Measurements from ENCODE around the gene AQP3.

The AQP3 gene

GRCh38 chr9:33416996-33417395, 30.4 kb downstream of the AQP3 start:
- TF ChIP-seq SIN3A (IDR thresholded peaks at IDR 0.05; ENCODE audit: borderline replicate concordance, insufficient read depth, low read length) (no peak), TAF1 (IDR thresholded peaks at IDR 0.05; ENCODE audit: borderline replicate concordance, insufficient read depth, low read length) (no peak), POLR2AphosphoS5 (IDR thresholded peaks at IDR 0.05; ENCODE audit: low read depth, low read length) (no peak)

GRCh38 chr9:33415501-33416038, 31.8 kb downstream of the AQP3 start:
- TF ChIP-seq SIN3A (IDR thresholded peaks at IDR 0.05; ENCODE audit: borderline replicate concordance, insufficient read depth, low read length) = no peak
- no peak for TF ChIP-seq TAF1 (IDR thresholded peaks at IDR 0.05; ENCODE audit: borderline replicate concordance, insufficient read depth, low read length)
- TF ChIP-seq REST (IDR thresholded peaks at IDR 0.05; ENCODE audit: insufficient read depth in 1 of 2, low read depth in 2 of 2, low read length in 2 of 2) = no peak
- TF ChIP-seq POLR2AphosphoS5 (IDR thresholded peaks at IDR 0.05; ENCODE audit: low read depth, low read length) = no peak
- no peak for TF ChIP-seq FOXP2 (optimal IDR thresholded peaks at IDR 0.05; ENCODE audit: borderline replicate concordance, extremely low read depth, extremely low read length, insufficient read depth)

GRCh38 chr9:33414889-33415500, 32.4 kb downstream of the AQP3 start:
- TF ChIP-seq REST (IDR thresholded peaks at IDR 0.05; ENCODE audit: insufficient read depth in 1 of 2, low read depth in 2 of 2, low read length in 2 of 2) (no peak), FOXP2 (optimal IDR thresholded peaks at IDR 0.05; ENCODE audit: borderline replicate concordance, extremely low read depth, extremely low read length, insufficient read depth) (no peak), TAF1 (IDR thresholded peaks at IDR 0.05; ENCODE audit: borderline replicate concordance, insufficient read depth, low read length) (no peak), SIN3A (IDR thresholded peaks at IDR 0.05; ENCODE audit: borderline replicate concordance, insufficient read depth, low read length) (no peak), POLR2AphosphoS5 (IDR thresholded peaks at IDR 0.05; ENCODE audit: low read depth, low read length) (no peak)

- TF ChIP-seq POLR2AphosphoS5 (IDR thresholded peaks at IDR 0.05; ENCODE audit: low read depth, low read length) = no peak
- TF ChIP-seq SIN3A (IDR thresholded peaks at IDR 0.05; ENCODE audit: borderline replicate concordance, insufficient read depth, low read length) = no peak
- TF ChIP-seq REST (IDR thresholded peaks at IDR 0.05; ENCODE audit: insufficient read depth in 1 of 2, low read depth in 2 of 2, low read length in 2 of 2) = no peak
Measured at GRCh38 chr9:33414268-33414667, 33.1 kb downstream of the AQP3 start.

GRCh38 chr9:33408087-33408486, 39.3 kb downstream of the AQP3 start:
- TF ChIP-seq FOXP2 (optimal IDR thresholded peaks at IDR 0.05; ENCODE audit: borderline replicate concordance, extremely low read depth, extremely low read length, insufficient read depth) (no peak), SIN3A (IDR thresholded peaks at IDR 0.05; ENCODE audit: borderline replicate concordance, insufficient read depth, low read length) (no peak), POLR2AphosphoS5 (IDR thresholded peaks at IDR 0.05; ENCODE audit: low read depth, low read length) (no peak), REST (IDR thresholded peaks at IDR 0.05; ENCODE audit: insufficient read depth in 1 of 2, low read depth in 2 of 2, low read length in 2 of 2) (no peak), TAF1 (IDR thresholded peaks at IDR 0.05; ENCODE audit: borderline replicate concordance, insufficient read depth, low read length) (no peak)
